HG03159 (cell line): ENCODE data around the gene LIPA.

Source experiments
- ATAC-seq: cut with Tn5 transposase; IDR thresholded peaks from one replicate; pipeline ENCODE4 v1.9.1; 2021; ENCODE audit warnings: mild to moderate bottlenecking, moderate library complexity; ENCODE audit not compliant: unreplicated experiment

The LIPA gene

DNA sequence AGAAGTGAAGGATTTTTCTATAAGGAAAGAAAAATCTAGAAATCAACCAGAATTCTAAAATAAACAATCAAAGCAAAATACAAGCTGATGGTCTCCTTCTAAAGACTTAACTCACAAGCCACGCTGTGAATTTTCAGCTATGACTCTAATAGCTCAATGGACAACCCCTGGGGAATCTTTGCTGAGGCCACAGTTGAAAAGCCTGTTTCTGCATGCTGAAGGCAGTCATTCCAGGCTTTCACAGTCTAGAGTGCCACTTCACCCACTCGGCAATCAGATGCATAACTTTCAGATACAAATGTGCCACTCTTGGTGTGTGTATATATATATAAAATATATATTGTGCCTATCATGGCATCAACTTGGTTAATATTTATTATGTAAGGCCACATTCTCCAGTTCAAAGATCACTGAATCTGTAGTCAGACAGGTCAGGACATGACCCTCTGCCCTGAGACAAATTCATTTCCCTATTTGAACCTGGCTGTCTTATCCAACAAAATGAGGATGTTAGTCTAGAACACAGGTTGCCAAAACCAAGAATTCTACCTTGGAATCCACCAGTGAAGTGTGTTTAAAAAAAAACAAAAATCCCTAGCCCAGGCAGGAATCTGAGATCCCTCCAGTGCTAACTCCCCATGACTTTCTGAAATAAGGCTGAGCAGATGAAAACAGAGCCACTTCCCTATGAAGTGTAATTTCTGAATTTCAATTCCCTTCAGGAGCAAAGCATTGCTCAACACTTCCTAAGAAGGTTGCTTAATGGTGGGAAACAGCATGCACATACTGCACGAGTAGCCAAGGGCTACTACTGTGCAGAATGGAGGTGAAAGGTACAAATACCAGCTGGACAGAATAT lies 9.9 kb downstream of the LIPA start:
- no peak for ATAC-seq

DNA sequence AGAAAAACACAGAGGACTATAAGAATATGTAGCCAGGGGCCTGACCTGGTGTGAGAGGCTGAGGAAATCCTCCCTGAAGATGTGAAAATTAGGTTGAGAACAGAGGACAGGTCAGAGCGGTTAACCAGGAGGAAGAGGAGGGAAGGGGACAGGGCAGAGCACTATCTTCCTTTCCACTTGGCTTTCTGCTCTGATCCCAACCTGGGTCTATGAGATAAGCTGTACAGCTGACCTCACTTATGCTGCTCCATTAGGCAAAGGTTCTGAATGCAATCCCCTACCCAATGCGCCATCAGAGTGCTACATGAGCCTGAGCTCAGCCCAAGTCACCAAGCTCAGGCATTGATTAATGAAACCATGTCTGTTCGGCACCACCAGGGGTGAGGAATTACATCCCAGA lies 10.5 kb downstream of the LIPA start:
- ATAC-seq: no peak

DNA sequence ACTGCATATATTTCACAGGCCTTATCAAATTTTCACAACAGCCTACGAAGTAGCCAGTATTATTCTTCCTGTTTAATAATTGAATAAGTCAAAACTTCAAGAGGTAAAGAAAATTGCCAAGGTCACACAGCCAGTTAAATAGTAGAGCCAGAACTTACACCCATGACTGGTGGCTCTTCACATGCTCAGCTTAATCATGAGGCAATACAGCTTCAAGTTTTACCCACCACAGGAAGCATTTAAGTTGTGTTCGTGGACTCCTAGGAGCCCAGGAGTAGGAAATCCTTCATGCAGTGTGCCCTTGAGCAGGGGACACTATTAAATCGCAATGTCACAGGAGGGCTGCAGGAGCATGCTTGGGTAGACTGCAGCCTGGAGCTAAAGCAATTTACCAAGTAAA lies 11.1 kb downstream of the LIPA start:
- no peak for ATAC-seq

DNA sequence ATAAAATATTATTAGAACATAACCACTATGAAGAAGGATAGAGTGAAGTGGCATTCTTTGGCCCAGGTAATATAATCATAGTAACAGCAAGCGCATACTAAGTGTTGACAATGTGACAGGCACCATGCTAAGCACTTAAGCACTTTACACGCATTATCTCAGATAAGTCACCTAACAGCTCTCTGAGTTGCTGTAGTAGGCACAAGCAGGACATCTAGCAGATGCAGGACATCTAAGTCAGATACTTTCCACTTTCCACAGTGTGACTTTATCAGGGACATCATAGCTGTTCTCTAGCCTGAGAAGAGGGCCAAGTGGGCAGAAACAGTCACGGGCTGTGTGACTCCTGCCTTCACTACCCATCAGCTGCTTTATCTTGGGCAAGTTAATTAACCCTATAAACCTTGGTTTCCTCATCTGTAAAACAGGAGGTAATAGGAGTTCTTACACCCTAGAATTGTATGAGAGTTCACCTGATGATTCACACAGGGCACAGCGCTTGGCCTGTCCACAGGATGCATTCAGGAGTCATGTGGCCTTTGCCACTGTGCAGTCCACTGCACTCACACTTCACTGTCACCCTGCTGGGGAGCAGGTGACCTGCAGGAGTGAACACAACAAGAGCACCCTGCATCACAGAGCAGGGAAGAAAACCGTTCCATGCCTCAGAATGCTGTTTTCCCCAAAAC lies 12.5 kb downstream of the LIPA start:
- no peak for ATAC-seq

DNA sequence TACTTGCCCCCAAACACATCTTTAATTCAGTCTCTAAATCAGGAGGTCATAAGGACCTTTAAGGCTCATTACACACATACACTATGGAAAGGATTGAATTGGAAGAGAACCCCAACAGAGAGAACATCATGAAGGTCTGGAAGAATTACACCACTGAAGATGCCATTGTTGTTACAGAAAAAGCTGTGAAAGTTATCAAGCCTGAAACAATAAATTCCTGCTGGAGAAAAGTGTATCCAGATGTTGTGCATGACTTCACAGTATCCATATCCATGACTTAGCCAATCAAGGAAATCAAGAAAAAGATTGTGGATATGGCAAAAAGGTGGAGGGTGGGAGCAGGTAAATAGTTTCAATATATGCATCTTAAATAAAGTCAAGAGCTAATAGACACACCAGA lies 13.7 kb downstream of the LIPA start:
- ATAC-seq: no peak

DNA sequence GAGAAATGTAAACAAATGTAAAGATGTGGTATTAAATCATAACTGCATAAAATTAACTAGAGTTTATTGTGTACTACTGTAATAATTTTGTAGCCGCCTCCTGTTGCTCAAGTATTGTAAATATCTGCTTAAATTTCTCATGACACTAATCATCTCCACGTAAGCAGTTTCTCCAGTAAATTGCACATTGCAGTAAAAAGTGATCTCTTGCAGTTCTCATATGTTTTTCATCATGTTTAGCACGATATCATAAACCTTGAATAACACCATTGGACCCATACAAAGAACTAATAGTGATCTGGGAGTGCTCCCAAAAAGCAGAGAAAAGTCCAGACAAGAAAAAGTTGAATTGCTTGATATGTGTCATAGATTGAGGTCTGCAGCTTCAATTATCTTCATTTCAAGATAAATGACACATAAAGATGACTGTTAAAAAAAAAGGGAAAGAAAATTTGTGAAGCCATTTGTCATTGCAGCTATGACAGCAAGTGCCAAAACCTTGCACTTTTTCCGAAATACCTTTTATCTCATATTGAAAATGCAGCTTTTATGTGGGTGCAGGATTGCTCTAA lies 15.3 kb downstream of the LIPA start:
- ATAC-seq: no peak

DNA sequence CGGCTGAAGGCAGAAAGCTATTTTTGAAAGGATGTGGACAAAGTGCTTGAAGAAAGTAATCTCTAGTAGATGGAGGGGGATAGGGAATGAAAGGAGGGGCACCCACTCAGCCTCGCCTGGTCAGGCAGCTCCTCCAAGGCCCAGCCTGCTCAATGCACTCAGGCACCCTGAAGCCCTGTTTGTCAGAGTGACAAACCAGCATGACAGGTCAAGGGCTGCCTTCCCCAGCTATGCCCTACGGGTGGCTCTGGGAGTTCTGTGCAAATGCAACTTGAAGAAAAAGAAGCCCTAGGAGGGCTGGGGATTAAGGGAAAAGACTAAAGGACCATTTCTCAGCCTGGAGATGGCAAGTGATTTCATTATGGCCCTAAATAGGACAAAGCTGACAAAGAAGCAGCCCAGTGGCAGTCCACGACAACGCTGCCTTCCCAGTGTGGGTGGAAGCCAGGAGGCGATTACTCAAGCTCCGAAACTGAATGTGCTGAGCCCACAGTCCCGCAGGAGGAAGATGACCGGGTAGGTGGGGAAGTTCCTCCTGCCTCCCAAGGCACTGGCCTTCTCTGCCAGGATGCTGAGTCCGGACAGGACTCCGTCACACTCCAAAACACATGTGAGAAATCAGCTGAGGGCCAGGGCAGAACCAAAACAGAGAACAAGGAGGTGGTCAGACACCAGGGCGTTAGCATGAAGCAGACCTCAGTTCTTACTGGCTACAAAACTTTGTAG lies 16.3 kb downstream of the LIPA start:
- ATAC-seq: no peak

DNA sequence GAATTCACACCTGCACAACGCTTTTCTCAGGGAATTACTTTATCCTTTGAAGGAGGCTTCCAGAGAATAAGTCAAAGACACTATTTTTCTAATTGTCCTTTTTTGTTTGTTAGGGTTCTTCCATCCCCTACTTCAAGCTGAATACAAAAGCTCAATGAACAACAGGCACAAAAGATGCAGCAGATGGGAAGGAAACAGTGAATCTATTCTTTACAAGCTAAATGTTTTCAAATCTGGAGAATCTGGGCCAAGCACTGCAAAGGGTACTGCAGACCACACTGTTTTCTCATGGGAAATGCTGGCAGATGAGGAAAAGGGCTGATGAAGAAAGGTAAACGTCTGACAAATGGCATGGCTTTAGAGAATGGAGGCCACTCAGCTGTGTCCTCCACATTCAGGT lies 18.5 kb downstream of the LIPA start:
- no peak for ATAC-seq

DNA sequence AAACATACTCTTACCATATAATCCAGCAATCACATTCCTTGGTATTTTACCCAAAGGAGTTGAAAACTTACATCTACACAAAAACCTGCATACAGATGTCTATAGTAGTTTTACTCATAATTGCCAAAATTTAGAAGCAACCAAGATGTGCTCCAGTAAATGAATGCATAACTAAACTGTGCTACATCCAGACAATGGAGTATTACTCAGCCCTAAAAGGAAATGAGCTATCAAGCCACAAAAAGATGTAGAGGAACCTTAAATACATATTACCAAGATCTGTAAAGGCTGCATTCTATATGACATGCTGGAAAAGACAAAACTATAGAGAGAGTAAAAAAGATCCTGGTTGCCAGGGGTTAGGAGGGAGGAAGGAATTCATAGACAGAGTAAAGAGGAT lies 22.6 kb downstream of the LIPA start:
- ATAC-seq: no peak

DNA sequence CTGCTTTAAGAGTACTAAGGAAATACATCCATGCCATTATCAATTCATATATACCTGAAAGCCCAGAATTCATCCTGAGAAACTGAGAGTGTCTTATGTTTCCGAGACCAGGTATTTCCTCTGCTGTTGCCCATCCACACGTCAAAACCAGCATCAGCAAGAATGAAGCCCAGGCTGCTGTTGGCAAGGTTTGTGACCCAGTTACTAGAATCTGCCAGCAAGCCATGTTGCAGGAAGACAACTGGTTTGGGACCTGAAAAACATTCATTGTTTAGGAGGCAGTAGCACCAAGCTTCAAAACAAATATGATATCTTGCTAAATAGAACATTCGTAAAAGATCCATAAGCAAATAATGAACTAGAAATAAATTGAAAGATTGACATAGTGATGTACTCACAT lies 23.4 kb downstream of the LIPA start:
- ATAC-seq: no peak

DNA sequence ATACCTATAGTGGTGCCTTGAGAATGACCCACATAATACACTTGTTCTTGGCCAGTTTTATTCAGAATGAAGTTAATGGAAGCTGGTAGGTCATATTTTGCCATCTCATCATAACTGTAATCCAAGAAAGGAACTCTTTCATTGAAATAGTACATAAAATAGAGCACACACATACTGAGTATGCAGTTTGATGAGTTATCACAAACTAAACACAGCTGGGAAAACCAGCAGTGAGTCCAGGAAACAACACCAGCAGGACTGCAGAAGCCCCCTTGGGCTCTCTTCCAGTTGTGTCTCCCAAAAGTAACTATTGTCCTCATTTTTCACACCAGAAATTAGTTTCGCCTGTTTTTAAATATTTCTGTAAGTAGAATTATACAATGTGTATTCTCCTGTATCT lies 24.7 kb downstream of the LIPA start:
- no peak for ATAC-seq

DNA sequence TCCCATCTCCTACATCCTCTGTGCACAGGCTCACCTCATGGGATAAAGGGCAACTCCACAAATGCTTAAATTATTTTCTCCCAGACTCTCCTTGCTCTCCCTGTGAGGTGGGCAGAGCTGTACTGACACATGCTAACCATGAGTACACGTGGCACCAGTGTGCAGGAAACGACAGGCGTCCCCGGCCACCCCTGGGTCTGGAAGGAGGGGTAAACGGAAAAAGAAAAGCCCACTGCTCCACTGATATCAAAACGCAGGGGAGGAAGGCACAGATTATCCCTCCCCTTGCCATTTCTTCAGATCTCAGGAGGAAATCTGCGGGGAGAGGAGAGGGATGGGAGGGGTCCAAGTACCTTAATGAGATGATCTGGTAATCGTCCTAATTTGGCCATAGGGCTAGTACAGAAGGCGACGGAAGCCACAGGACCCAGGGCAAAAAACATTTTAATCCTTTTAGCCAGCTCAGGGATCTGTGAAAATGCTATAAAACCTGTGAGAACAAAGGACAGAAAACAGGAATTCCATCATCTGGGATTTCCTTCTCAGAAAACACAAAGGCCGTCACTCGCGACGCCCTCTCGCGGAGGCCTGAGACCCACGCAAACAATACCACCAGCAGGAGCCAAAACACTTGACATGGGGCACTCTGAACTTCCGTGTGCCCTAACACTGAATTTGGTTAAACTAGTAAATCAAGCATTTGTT lies 26.7 kb downstream of the LIPA start:
- no peak for ATAC-seq

DNA sequence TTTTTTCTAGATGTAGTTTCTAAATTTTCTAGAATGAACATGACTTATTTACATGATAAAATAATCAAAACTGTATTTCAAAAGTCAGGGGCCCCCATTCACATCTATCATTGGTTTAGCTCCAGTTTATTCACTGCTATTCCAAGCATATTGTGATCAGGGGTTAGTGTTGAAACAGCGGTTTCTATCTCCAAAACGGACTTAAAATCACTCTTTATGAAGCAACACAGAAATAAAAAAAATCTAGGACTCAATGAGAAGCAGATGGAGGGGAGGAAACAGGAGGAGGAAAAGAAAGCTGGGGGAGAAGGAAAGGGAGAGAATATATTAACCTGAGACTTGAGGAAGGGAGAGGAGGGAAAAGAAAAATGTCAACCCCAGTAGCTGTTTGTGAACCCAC lies 29.7 kb downstream of the LIPA start:
- no peak for ATAC-seq

DNA sequence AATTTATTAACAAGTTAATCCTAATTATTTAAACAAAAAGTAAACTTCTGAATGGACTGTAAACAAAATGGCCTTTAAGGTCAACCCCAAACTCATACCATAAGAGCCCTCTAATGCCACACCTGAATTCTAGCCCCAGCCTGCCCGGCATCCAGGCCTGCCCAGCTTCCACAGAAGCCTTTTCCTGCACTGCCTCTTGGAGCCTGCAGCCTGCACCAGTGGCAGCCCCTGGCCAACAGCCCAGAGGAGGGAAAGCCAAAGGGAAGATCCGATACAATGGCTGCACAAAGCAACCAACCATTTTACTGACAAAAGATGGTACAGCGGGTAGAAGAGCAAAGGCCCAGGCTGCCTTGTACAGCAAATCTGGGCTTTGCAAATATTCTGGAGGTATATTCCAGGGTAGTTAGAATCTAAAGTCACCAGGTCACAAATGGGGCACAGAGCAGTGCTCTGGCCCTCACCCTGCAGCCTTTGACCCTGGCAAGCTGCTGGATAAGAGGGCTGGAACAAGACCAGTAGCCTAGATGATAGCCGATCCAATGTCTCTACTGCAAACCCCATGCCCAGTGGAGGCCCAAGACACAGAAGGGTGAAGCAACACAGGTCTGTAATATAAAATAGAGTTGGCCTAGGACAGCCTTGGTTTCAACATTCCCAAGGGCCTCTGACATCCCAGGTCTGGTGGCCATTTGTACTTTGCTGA lies 31.9 kb downstream of the LIPA start:
- no peak for ATAC-seq

DNA sequence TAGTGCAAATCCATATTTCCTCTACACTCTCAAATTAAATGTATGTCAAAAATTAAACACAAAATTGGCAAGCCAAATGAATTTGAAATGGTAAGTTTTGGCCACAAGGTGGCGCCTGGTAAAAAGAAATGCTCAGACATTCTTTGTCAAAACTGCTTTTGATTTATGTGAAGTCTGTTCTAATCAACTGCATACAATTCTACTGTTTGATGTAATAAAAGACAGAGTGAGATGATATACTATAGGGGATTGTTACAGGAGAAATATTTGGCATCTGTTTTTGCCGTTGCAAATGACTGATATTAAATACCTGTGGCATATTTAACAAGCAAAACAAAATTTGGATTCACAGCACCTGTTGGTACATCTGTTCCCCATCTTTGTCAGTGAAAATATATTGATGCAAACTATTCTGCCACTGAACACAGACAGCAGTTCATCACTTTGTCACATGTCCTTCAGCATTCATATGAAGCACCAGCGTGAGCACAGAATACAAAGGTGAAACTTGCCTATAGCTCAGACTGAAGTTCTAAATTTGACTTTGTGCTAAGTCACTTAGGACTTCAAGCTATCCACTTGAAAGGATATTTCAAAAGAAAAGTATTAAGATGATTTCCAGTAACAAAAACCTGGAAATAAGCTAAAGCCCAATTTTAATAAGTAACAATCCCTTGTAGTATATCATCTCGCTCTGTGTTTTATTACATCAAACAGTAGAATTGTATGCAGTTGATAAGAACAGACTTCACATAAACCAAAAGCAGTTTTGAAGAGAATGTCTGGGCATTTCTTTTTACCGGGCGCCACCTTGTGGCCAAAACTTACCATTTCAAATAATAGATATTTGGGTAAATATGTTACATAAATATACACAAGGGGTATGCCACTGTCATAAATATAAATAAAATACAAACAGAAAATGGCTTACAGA lies 34.3 kb downstream of the LIPA start:
- ATAC-seq: no peak

DNA sequence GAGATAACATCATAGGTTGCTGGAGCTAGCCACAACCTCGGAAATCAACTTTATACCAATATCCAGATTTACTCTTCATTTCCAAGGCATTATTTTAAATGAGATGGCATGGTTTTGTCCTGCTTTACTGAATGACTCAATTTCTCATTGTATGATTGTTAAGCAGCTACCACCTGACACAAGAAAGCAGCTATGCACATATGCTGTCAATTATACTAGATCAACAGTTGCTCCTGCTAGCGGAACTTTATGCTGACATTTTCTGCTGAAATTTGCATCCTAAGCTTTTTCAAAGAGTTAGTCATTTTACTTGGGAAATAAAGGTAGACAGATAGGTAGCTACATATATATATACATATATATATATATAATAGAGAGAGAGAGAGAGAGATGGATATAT lies 35.5 kb downstream of the LIPA start:
- ATAC-seq: no peak

DNA sequence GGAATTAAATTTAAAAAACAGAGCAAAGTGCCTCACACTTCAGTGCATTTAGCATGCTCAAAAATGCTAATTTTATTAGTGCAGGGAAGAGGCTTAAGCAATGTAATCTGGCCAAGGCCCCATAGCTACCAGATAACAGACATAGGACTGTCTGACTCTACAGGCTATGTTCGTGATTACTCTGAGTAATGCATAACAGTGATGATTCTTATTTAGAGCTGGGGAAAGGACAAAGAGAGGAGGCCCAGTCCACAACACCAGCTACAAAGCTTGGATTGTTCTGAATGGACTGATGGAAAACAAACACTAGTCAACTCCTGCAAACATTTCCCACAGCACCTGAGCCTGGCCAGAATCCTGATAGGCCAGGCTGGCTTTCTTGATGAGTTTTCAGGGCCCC lies 36.1 kb downstream of the LIPA start:
- ATAC-seq: no peak

DNA sequence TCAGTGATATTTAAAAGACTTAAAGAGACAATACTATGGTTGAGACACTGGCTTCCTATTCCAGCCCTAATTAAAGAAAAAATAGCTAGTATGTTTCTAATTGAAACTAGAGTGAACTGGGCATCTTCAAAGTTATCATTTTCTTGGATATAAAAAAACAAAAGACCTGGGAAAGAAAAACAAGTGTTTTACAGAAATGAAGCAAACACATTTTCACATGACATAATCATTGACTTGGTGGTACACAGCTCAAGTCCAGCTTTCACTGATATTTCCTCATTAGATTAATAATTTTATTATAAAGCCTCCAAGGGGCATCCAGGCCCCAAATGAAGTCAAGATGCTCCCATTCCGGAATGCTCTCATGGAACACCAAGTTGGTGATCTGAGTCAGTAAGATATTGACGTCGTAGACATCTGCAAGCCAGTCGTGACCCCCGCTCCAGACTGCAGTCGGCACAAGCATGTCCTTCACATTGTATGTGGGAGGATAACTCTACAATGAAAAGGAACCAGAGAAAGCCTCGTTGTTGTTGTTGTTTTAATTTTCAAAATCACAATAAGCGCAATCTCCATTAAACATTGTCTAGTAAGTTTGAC lies 36.9 kb downstream of the LIPA start:
- ATAC-seq: no peak
